Measurements from ENCODE around the gene HOXA7.

GRCh38 chr7:27114881-27115220 is 41.6 kb downstream of the HOXA7 start:
- TF ChIP-seq POLR2A (IDR thresholded peaks at IDR 0.05; ENCODE audit: extremely low read depth, insufficient read length) (no peak), CTCF (IDR thresholded peaks at IDR 0.05; ENCODE audit: low read depth, low read length) (no peak)

All from NB4 (cell line).